GM19025 (cell line): Measurements from ENCODE around the gene SEMA5B.

Experiments
- ATAC-seq: cut with Tn5 transposase; IDR thresholded peaks from one replicate; pipeline ENCODE4 v1.9.1; 2021; ENCODE audit warnings: mild to moderate bottlenecking, low read depth, moderate library complexity; ENCODE audit not compliant: unreplicated experiment

The SEMA5B gene

DNA sequence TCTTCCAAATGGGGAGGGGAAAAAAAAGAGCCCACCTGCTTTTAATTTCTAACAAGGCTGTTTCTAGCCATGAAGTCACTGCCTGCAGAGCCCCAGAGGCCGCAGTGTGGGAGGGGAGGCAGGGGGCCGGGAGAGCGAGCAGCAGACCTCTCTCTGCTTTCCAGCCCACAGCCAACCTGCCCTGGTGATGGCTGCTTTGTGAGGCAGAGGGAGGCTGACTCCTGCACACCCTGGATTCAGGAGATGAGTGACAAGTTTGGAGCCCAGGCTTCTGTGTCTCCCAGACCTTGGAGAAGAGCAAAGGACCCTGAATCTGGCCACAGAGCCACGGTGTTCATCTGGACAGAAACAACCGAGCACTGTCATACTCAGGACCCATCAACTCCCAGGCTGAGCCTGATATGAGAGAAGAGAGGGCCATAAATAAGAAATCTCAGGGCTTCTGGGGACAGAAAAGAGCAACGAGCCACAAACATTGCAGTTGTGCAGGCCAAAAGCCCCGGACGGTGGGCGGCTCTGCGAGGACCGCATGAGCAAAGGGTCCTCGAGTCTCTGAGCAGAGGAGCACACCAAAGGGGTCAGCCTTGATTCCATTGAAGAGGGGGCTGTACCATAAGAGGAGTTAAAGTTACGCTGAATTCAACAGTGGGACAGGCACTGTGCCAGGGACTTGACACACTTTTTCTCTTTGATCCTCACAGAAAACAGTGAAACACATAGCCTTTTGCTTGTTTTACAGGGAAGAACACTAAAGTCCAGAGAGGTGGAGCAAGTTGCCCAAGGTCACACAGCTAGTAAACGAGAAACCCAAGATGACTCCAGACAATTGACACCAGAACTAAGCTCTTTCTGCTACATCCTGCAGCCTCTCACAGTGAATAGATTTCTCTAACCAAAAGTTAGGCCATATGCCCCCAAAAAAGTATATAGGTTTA is 97.2 kb downstream of the SEMA5B start:
- ATAC-seq, result no peak

DNA sequence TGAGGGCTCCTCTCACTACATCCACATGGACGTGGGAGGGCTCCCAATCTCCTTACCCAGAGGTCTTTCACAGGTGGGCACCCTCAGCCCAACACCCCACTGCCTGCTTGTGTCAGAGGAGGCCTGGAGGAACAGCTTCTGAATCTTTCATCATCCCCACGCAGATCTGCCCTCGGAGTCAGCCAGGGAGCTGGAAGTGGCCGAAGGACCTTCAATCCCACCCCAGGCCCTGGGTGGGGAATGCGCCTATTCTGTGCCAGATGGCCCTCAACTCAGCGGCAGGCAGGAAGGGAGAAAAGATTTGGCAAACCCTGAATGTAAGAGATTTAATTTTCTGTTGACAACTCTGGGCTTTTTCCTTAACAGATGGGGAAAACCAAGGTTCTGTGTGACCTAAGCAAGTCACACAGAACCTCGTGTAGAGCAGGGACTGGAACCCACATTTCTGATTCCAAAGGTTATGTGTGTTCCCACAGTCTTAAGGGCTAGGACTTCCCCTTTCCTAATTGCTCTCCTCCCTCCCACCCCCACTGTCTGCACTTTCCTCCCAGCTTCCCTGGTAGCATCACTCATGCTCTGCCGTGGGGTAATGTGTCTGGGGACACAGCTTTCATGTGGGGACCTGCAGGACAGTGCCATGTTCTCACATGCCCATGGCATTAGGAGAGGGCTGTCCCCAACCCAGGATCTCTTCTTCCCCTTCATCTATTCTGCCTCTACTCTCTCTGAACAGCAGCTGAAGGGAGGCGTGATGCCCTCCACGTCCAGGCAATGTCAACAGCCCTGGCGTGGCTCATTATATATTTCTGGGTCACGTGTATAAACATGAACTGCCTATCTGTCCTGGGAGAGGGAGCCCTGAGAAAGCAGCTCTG is 98.1 kb downstream of the SEMA5B start:
- no peak for ATAC-seq

DNA sequence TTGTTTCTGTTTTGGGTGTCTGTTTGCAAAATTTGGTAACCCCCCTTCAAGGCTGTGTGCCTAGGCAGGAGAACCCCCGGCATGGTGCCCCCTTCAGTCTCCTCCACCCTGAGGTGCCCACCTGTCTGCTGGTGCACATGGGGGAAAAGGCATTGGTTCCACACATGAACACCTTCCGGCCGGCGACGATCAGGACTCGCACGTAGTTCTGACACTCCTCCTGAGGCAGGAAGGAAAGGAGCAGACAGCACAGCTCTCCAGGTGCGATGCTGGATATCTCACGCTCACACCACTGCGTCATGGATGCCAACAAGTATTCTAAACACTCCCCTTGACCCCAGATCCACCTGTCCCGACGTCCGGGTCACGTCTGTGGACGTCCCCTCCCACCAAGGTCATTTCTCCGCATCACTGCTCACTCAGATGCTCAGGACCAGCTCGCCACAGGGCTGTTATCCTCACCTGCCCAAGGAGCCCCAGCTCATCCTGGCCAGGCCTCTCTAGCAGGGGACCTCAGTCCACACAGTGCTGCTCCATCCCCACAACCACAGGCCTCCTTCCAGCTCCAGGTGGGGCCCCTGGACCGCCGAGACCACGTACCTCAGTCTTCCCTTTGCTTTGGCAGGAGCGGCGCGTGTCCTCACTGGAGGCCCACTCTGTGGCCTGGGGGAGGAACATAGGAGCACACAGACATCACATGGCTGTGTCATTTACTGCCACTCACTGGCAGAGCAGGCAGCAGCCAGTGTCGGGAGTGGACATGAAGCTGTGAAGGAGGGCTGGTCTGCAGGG is 99.0 kb downstream of the SEMA5B start:
- ATAC-seq, result no peak

DNA sequence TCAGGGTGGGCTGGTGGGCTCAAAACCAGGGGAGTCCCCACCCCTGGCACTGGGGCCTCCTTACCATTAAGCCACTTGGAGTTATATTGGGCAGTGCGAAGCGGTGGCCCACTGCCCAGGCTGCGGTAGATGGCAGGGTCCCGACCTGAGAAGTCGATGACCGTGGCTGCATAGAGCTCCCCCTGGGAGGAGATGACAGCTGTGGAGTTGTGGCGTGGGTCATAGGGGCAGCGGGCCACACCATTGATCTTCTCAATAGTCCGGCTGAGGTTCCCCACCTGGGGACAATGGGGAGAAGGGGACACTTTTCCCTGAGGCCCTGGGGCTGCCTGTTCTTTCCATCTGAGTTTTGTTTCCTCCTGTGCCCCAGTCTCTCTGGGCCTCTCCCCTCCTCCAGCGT is 99.8 kb downstream of the SEMA5B start:
- ATAC-seq, result no peak

- ATAC-seq, result no peak
Observed at GRCh38 chr3:122926811-122927210, 100.8 kb downstream of the SEMA5B start.

DNA sequence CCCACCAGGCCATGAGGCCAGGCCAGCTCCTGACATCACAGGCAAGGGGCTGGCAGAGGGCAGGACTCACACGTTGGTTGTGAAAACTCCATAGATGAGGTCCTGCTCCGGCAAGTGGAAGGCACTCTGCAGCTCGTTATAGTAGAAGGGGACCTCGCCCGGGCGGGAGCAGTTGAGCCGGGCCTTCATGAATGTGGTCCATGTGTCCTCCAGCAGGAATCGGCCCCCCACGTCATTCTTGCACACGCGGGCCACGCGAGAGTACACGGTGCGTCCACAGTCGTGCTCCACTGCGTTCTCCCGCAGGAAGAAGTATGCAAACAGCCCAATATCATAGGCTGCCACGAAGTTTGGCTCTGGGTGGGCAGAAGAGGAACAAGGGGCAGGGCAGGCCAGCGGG is 101.2 kb downstream of the SEMA5B start:
- ATAC-seq, result no peak

DNA sequence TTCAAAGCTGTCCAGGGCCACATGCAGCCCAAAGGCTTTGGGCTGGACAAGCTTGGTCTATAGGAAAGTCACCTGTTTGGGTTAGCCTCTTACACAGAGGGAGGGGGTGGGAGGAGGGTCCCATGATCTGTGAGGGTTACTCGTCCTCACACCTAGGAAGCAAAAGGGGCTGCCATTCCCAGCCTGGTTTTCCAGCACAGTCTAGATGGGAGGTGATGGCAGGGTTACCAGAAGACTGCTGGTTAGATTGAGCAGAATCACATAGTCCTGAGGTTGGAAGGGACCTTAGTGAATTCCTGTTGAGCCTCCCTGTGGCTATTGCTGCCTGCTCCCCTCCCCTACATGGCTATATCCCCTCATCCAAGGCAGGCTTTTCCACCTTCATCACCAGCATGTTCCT is 101.8 kb downstream of the SEMA5B start:
- ATAC-seq, result no peak

DNA sequence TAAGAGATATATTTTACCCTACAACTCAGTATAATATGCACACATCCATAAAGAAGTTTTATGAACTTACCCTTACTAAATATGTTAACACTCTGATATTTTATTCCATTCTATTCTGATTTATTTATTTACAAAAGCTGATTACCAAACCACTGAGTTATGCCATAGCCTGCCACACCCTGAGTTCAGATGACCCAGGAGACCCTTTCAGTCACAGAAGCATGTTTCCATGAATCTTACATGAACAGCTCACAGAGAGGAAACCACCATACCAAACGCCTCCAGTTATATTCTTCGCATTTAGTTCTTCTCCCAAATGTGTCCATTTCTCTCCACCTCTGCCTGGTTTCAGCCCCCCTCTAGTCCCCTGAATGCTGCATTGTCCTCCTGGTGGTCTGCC is 103.5 kb downstream of the SEMA5B start:
- no peak for ATAC-seq

DNA sequence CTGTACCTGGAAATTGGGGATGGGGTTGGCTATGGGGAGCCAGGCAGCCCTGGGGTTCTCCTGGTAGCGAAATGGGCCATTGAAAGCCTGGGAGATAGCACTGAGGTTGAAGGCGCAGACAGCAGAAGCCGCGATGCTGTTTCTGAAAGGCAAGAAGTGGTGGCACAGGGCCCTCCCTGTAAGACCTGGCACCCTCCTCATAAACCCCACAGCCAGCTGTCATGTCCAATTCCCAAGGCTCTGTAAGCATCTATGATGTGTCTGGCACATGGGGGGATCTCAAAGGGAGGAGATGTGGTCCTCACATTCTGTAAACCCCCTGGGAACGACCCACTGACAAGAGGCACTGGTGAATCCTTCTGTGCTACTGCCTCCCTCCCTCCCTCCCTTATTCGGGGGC is 104.0 kb downstream of the SEMA5B start:
- no peak for ATAC-seq

DNA sequence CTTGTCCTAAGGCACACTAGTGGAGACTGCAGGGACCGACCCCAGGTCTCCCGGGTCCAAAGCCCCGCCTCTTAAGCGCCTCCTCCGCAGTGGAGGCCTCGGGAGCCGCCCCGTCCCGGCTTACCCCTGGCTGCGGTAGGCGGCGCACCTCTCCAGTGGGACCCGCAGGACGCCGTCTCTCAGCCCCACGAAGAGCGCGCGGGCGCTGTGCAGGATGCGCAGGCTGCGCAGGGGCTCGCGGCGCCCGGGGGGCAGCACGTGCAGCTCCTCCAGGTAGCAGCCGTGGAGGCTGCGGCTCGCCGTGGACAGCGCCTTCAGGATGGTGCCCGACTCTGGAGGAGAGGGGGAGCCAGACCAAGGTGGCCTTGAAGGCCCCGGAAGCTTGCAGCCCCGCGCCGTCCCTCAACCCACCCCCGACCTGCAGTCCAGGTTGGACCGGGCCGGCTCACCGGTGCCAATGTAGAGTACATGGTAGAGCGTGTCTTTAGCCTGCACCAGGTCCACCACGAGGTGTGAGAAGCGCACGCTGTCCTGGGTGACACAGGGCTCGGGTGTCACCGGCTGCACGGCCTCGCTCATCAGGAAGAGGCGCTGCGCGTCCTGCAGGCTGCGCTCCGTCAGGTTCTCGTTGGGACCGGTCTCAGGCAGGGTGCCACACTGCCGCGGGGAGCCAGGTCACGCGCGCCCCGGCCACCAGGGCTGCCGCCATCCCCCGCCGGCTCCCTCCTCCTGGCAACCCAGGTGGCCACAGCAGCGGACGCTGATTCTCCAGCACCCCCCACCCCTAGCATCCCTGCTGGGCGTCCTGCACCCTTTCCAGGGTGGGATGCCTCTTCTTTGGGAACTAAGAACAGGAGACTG is 105.5 kb downstream of the SEMA5B start:
- ATAC-seq, result no peak

GRCh38 chr3:122920986-122921385 is 106.6 kb downstream of the SEMA5B start:
- ATAC-seq, result no peak

DNA sequence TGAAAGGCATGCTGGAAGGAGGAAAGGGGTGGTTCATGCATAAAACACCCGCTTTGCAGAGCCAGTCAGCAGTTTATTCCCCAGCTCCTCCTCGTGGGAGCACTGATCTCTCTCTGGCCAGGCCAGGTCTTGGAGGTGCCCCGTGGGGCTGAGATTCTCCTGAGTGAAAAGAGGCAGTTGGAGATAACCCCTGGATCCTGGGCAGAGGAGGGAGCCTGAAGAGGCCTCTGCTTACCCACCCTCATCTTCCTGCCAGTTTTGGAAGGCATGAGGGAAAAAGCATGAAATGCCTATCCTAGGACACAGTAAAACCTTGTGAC is 108.3 kb downstream of the SEMA5B start:
- ATAC-seq, result no peak

- ATAC-seq, result no peak
Observed at GRCh38 chr3:122918576-122919290, 108.8 kb downstream of the SEMA5B start.

DNA sequence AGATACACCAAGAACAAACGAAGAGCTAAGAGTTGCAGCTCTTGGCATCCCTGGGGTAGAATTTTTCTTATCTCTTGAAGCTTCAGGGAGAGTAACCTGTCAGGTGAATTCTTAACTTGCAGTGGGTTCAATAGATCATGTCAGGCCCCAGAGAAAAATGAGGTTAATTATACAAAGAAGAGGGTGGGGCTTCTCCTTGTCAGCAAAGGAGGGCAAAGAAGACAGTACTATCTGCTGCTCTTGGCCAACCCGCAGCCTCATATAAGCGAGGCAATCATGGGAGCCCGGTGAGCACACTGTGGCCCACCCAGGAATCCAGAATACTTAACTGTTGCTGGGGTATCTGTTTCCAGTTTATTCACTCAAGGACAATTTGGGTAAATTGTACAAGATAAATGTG is 110.2 kb downstream of the SEMA5B start:
- no peak for ATAC-seq

DNA sequence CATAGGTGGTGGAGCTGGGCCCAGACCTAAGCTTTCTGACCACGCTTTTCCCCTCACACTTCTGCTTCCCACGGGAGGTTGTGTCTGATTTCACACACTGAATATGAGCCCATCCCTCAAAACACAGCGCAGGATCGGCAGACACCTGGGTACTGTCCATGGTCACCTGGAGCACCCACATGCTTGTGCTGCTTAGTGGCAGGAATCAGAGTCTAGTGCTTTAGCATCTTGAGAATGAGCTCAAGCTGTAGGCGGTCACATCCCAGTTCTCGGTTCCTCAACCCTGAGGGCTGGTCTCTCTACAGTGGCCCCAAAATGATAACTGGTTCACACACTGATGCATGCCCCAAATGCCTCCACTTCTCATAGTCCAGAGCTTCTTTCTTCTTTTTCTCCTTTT is 111.0 kb downstream of the SEMA5B start:
- no peak for ATAC-seq

DNA sequence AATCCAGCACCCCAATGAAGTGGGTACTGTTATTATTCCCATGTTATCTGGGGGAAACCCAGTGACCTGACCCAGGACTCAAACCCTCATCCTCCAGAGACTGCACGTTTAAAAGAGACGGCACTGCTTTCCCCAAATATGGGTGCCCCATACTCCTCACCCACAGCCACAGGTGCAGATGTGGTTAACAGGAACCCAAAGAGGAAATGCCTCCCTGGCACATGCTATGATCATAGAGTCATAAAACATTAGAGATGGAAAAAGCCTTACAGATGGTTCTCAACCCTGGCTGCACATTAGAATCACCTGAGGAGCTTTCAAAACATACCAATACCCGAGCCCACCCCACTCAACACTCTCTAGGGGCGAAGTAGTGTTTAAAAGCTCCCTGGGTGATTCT is 111.5 kb downstream of the SEMA5B start:
- no peak for ATAC-seq

DNA sequence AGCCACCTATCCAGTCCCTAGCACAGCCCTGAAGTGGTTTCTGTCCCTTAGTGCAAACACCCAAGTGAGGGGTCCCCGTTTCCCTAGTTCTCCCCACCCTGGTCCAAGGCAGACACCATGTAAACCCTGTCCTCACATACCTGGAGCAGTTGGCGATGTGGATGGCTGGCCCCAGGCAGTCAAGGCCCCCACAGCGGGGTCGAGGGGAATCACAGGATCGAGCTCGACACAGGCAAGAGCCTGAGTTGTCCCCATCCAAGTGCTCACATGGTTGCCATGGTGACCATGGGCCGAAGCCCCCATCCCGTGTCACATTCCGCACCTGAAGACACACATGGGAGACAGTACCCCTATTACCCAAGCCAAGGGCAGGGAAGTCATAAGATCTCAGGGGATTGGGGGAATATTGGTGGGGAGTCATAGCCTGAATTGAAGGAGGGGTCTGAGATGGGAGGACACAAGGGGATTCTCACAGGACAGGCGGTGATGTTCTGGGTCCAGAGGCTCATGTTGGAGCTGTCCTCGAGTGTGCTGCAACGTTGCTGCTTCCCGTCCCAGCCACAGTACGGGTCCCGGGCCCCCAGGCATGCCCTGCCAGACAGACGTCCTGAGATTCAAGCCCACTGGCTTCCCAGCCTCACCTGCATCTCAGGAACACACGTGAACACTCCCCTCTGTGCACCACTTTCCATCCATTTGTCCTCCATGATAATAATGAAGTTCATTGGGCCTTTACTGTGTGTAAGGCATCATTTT is 112.1 kb downstream of the SEMA5B start:
- no peak for ATAC-seq

DNA sequence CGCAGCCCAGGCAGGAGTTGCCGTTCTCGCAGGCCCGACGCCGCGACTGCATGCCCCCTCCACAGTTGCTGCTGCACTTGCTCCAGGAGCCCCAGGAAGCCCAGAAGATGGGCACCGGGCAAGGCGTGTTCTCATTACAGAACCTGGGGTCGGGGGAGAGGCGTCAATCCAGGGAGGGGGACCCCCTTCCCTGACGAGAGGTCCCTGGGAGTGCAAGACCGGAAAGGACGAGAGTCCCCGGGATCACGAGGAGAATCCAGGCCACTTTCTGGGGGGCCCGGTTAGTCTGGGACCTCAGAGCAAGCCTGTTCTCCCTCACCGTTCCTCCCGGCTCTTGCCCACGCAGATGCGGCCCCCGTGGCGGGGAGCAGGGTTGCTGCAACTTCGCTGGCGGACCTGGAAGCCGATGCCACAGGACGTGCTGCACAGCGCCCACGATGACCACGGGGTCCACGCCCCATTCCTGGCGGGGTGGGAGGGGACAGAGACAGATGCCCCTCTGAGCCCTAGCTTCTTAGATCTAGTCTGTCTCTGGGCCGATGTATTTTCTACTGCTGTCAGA is 113.9 kb downstream of the SEMA5B start:
- no peak for ATAC-seq
